K562 (cell line): Measurements from ENCODE around the gene NCAPG2. TPM values are rescaled to one million over a fixed set of nuclear protein-coding genes. Genes with fewer than 3 reads are reported as not detected.

Experiments
- ARID2 ChIP-seq: fragments of 450-650 bp; IDR thresholded peaks from 2 replicates; pipeline ENCODE4 v1.6.1; 2017; ENCODE audit warnings: antibody characterized with exemption, mild to moderate bottlenecking
- BRD9 ChIP-seq: fragments of 450-650 bp; IDR thresholded peaks from 2 replicates; pipeline ENCODE4 v1.6.1; 2018; ENCODE audit warnings: low read depth; ENCODE audit not compliant: partially characterized antibody
- CEBPB ChIP-seq: fragments of 450-650 bp; IDR thresholded peaks from 2 replicates; pipeline ENCODE4 v1.6.1; 2016; ENCODE audit warnings: missing genetic modification characterization, missing compliant biosample characterization
- CEBPG ChIP-seq, 3 experiments: fragments of 200-800 bp in 1 of 3; sonication (Bioruptor generic) in 1 of 3; sonication (generic) in 1 of 3; formaldehyde crosslinking in 1 of 3; IDR thresholded peaks in 2 of 3; conservative IDR thresholded peaks in 1 of 3; 2 replicates each; pipeline versions ENCODE4 v1.6.1 to v1.8.0; 2016 to 2022; ENCODE audit warnings: missing compliant biosample characterization in 2 of 3, missing genetic modification characterization in 2 of 3, mild to moderate bottlenecking in 1 of 3, missing genetic modification reagents in 1 of 3
- DPF2 ChIP-seq: fragments of 450-650 bp; IDR thresholded peaks from 2 replicates; pipeline ENCODE4 v1.6.1; 2016
- EHMT2 ChIP-seq: fragments of 450-650 bp; IDR thresholded peaks from 2 replicates; pipeline ENCODE4 v1.6.1; 2018; ENCODE audit warnings: antibody characterized with exemption
- IRF2 ChIP-seq: sonication (generic); formaldehyde crosslinking; IDR thresholded peaks from 2 replicates; pipeline ENCODE4 v1.8.1; 2022; ENCODE audit warnings: mild to moderate bottlenecking, missing genetic modification reagents
- ZNF239 ChIP-seq: fragments of 250-450 bp; sonication (Bioruptor Pico); IDR thresholded peaks from 2 replicates; pipeline ENCODE4 v1.4.0; 2020; ENCODE audit warnings: mild to moderate bottlenecking
- polyA plus RNA-seq, 8 experiments: library from polyadenylated mRNA; depleted of rRNA in 4 of 8; stranded (reverse) in 5 of 8; unstranded in 3 of 8; fragments of >200 nt; fragmentation: Nextera tagmentation in 2 of 8; fragmentation: Illumina TruSeq in 1 of 8; extraction: Ambion mirVana in 2 of 8; extraction: Trizol in 1 of 8; gene quantifications; 2 replicates each; pipeline versions ENCODE4 v1.2.1 to v1.2.3, GENCODE V29; 2011 to 2014; ENCODE audit warnings: inconsistent platforms in 1 of 8, missing spikeins in 1 of 8
- total RNA-seq, 7 experiments: library from RNA; depleted of rRNA in 6 of 7; stranded (reverse); fragments of >200 nt in 6 of 7; fragmentation: Illumina TruSeq in 2 of 7; extraction: Trizol in 2 of 7; gene quantifications; 2 replicates each; pipeline versions ENCODE4 v1.2.1 to v1.2.3, GENCODE V29; 2011 to 2021; ENCODE audit warnings: low replicate concordance in 1 of 7
- TF ChIP-seq, protein P1 (sequence below): fragments of 450-650 bp; IDR thresholded peaks from 2 replicates; pipeline ENCODE4 v1.6.1; 2017; ENCODE audit warnings: antibody characterized with exemption, mild to moderate bottlenecking
- TF ChIP-seq, protein P2 (sequence below): fragments of 450-650 bp; IDR thresholded peaks from 2 replicates; pipeline ENCODE4 v1.6.1; 2016; ENCODE audit warnings: mild to moderate bottlenecking, moderate library complexity
- TF ChIP-seq, protein P3 (sequence below): fragments of 250-450 bp; sonication (Bioruptor Pico); IDR thresholded peaks from 2 replicates; pipeline ENCODE4 v1.8.0; 2021; ENCODE audit warnings: mild to moderate bottlenecking, moderate library complexity

Gene NCAPG2
- total and polyA plus RNA-seq, 9 of the 15 experiments (the other 6 are each of a cell fraction or from before 2014, with no cell fraction given), result 21.5 to 127 (median 86.1) TPM

DNA sequence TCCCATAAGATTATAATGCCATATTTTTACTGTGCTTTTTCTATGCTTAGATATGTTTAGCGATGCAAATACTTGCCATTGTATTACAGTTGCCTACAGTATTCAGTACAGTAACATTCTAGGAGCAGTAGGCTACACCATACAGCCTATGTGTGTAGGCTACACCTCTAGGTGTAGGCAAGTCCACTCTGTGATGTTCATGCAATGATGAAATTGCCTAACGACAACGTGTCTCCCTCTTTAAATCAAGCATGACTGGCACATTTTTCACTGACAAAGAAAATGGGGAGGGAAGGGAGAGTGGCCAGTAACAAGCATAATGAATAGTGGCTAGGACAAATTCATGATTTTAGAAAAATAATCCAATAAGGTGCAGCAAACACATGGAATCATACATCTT, 1.7 kb downstream of the NCAPG2 start (continued):
- TF ChIP-seq, protein P1, sequence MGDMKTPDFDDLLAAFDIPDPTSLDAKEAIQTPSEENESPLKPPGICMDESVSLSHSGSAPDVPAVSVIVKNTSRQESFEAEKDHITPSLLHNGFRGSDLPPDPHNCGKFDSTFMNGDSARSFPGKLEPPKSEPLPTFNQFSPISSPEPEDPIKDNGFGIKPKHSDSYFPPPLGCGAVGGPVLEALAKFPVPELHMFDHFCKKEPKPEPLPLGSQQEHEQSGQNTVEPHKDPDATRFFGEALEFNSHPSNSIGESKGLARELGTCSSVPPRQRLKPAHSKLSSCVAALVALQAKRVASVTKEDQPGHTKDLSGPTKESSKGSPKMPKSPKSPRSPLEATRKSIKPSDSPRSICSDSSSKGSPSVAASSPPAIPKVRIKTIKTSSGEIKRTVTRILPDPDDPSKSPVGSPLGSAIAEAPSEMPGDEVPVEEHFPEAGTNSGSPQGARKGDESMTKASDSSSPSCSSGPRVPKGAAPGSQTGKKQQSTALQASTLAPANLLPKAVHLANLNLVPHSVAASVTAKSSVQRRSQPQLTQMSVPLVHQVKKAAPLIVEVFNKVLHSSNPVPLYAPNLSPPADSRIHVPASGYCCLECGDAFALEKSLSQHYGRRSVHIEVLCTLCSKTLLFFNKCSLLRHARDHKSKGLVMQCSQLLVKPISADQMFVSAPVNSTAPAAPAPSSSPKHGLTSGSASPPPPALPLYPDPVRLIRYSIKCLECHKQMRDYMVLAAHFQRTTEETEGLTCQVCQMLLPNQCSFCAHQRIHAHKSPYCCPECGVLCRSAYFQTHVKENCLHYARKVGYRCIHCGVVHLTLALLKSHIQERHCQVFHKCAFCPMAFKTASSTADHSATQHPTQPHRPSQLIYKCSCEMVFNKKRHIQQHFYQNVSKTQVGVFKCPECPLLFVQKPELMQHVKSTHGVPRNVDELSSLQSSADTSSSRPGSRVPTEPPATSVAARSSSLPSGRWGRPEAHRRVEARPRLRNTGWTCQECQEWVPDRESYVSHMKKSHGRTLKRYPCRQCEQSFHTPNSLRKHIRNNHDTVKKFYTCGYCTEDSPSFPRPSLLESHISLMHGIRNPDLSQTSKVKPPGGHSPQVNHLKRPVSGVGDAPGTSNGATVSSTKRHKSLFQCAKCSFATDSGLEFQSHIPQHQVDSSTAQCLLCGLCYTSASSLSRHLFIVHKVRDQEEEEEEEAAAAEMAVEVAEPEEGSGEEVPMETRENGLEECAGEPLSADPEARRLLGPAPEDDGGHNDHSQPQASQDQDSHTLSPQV, result peak; percentile 68; the same call in 1 of the 2 replicates
- TF ChIP-seq, protein P2, sequence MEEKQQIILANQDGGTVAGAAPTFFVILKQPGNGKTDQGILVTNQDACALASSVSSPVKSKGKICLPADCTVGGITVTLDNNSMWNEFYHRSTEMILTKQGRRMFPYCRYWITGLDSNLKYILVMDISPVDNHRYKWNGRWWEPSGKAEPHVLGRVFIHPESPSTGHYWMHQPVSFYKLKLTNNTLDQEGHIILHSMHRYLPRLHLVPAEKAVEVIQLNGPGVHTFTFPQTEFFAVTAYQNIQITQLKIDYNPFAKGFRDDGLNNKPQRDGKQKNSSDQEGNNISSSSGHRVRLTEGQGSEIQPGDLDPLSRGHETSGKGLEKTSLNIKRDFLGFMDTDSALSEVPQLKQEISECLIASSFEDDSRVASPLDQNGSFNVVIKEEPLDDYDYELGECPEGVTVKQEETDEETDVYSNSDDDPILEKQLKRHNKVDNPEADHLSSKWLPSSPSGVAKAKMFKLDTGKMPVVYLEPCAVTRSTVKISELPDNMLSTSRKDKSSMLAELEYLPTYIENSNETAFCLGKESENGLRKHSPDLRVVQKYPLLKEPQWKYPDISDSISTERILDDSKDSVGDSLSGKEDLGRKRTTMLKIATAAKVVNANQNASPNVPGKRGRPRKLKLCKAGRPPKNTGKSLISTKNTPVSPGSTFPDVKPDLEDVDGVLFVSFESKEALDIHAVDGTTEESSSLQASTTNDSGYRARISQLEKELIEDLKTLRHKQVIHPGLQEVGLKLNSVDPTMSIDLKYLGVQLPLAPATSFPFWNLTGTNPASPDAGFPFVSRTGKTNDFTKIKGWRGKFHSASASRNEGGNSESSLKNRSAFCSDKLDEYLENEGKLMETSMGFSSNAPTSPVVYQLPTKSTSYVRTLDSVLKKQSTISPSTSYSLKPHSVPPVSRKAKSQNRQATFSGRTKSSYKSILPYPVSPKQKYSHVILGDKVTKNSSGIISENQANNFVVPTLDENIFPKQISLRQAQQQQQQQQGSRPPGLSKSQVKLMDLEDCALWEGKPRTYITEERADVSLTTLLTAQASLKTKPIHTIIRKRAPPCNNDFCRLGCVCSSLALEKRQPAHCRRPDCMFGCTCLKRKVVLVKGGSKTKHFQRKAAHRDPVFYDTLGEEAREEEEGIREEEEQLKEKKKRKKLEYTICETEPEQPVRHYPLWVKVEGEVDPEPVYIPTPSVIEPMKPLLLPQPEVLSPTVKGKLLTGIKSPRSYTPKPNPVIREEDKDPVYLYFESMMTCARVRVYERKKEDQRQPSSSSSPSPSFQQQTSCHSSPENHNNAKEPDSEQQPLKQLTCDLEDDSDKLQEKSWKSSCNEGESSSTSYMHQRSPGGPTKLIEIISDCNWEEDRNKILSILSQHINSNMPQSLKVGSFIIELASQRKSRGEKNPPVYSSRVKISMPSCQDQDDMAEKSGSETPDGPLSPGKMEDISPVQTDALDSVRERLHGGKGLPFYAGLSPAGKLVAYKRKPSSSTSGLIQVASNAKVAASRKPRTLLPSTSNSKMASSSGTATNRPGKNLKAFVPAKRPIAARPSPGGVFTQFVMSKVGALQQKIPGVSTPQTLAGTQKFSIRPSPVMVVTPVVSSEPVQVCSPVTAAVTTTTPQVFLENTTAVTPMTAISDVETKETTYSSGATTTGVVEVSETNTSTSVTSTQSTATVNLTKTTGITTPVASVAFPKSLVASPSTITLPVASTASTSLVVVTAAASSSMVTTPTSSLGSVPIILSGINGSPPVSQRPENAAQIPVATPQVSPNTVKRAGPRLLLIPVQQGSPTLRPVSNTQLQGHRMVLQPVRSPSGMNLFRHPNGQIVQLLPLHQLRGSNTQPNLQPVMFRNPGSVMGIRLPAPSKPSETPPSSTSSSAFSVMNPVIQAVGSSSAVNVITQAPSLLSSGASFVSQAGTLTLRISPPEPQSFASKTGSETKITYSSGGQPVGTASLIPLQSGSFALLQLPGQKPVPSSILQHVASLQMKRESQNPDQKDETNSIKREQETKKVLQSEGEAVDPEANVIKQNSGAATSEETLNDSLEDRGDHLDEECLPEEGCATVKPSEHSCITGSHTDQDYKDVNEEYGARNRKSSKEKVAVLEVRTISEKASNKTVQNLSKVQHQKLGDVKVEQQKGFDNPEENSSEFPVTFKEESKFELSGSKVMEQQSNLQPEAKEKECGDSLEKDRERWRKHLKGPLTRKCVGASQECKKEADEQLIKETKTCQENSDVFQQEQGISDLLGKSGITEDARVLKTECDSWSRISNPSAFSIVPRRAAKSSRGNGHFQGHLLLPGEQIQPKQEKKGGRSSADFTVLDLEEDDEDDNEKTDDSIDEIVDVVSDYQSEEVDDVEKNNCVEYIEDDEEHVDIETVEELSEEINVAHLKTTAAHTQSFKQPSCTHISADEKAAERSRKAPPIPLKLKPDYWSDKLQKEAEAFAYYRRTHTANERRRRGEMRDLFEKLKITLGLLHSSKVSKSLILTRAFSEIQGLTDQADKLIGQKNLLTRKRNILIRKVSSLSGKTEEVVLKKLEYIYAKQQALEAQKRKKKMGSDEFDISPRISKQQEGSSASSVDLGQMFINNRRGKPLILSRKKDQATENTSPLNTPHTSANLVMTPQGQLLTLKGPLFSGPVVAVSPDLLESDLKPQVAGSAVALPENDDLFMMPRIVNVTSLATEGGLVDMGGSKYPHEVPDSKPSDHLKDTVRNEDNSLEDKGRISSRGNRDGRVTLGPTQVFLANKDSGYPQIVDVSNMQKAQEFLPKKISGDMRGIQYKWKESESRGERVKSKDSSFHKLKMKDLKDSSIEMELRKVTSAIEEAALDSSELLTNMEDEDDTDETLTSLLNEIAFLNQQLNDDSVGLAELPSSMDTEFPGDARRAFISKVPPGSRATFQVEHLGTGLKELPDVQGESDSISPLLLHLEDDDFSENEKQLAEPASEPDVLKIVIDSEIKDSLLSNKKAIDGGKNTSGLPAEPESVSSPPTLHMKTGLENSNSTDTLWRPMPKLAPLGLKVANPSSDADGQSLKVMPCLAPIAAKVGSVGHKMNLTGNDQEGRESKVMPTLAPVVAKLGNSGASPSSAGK, result peak; percentile 47
- TF ChIP-seq ARID2, result 0 out of 2 replicates have a peak, but pooled peaks have one; percentile 20
- peak; percentile 50; the same call in 1 of the 2 replicates for TF ChIP-seq CEBPG (CRISPR knock-in tag; IDR thresholded peaks at IDR 0.05)
- peak; percentile 48 to 56; a peak in 3 of 4 replicates for TF ChIP-seq CEBPG (tag; conservative IDR thresholded peaks at IDR 0.05 in 1 of 2, IDR thresholded peaks at IDR 0.05 in 1 of 2)
- TF ChIP-seq IRF2 (CRISPR knock-in tag), result no peak
- peak; percentile 89 for TF ChIP-seq CEBPB (tag)
- TF ChIP-seq EHMT2, result peak; percentile 54; the same call in 1 of the 2 replicates
- TF ChIP-seq, protein P3, sequence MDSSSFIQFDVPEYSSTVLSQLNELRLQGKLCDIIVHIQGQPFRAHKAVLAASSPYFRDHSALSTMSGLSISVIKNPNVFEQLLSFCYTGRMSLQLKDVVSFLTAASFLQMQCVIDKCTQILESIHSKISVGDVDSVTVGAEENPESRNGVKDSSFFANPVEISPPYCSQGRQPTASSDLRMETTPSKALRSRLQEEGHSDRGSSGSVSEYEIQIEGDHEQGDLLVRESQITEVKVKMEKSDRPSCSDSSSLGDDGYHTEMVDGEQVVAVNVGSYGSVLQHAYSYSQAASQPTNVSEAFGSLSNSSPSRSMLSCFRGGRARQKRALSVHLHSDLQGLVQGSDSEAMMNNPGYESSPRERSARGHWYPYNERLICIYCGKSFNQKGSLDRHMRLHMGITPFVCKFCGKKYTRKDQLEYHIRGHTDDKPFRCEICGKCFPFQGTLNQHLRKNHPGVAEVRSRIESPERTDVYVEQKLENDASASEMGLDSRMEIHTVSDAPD, result no peak
- TF ChIP-seq DPF2, result peak; percentile 69; the same call in 1 of the 2 replicates
- TF ChIP-seq BRD9, result peak; percentile 22
- TF ChIP-seq ZNF239 (CRISPR knock-in tag), result no peak
